H9 (cell line): ENCODE measurements around the gene TMEM135. TPM values are rescaled to one million over a fixed set of nuclear protein-coding genes. Genes with fewer than 3 reads are reported as not detected.

Experiments used
- DNase-seq: peaks from one replicate; pipeline ENCODE4 v3.0.0-alpha.2; 2017
- H2AFZ ChIP-seq: one replicate; pipeline ENCODE4 v1.6.1; 2013; ENCODE audit warnings: mild to moderate bottlenecking, low read length, control low read depth, moderate library complexity
- H2AK5ac ChIP-seq: 2 replicates; pipeline ENCODE4 v1.6.1; 2013; ENCODE audit warnings: low read length, control low read depth, mixed read lengths; ENCODE audit not compliant: insufficient read length
- H2BK120ac ChIP-seq: one replicate; pipeline ENCODE4 v1.6.1; 2013; ENCODE audit warnings: low read depth, mild to moderate bottlenecking, low read length, control low read depth, inconsistent platforms; ENCODE audit not compliant: poor library complexity, severe bottlenecking
- H2BK12ac ChIP-seq: 2 replicates; pipeline ENCODE4 v1.6.1; 2013; ENCODE audit warnings: low read length, control low read depth, mixed read lengths, low read depth; ENCODE audit not compliant: insufficient read length
- H2BK15ac ChIP-seq: 2 replicates; pipeline ENCODE4 v1.6.1; 2013; ENCODE audit warnings: low read depth, low read length, control low read depth
- H2BK20ac ChIP-seq: one replicate; pipeline ENCODE4 v1.6.1; 2013; ENCODE audit warnings: low read depth, mild to moderate bottlenecking, low read length, control low read depth, inconsistent platforms; ENCODE audit not compliant: poor library complexity, severe bottlenecking
- H2BK5ac ChIP-seq: 2 replicates; pipeline ENCODE4 v1.6.1; 2013; ENCODE audit warnings: low read length, control low read depth, mixed read lengths; ENCODE audit not compliant: insufficient read length
- H3K14ac ChIP-seq: 2 replicates; pipeline ENCODE4 v1.6.1; 2013; ENCODE audit warnings: low read length, control low read depth; ENCODE audit not compliant: insufficient read depth
- H3K18ac ChIP-seq: 2 replicates; pipeline ENCODE4 v1.6.1; 2013; ENCODE audit warnings: low read depth, mild to moderate bottlenecking, mixed read lengths, low read length, control low read depth; ENCODE audit not compliant: insufficient read length
- H3K23ac ChIP-seq: 2 replicates; pipeline ENCODE4 v1.6.1; 2013; ENCODE audit warnings: low read length, control low read depth, mixed read lengths, low read depth; ENCODE audit not compliant: insufficient read length
- H3K23me2 ChIP-seq: 2 replicates; pipeline ENCODE4 v1.6.1; 2013; ENCODE audit warnings: low read depth, mild to moderate bottlenecking, mixed read lengths, low read length, control low read depth; ENCODE audit not compliant: insufficient read length, poor library complexity, severe bottlenecking
- H3K27ac ChIP-seq: 2 replicates; pipeline ENCODE4 v1.5.1; 2013; ENCODE audit warnings: low read length, control low read depth, mixed read lengths, low read depth; ENCODE audit not compliant: insufficient read length
- H3K27me3 ChIP-seq: 2 replicates; pipeline ENCODE4 v1.6.1; 2013; ENCODE audit warnings: low read length, control low read depth, inconsistent platforms; ENCODE audit not compliant: insufficient read depth
- H3K4ac ChIP-seq: 2 replicates; pipeline ENCODE4 v1.6.1; 2013; ENCODE audit warnings: low read depth, mild to moderate bottlenecking, control low read depth, inconsistent platforms, low read length, moderate library complexity
- H3K4me1 ChIP-seq: 2 replicates; pipeline ENCODE4 v1.6.1; 2013; ENCODE audit warnings: low read length, control low read depth, inconsistent platforms; ENCODE audit not compliant: insufficient read depth
- H3K4me2 ChIP-seq: 2 replicates; pipeline ENCODE4 v1.6.1; 2013; ENCODE audit warnings: low read length, control low read depth, mixed read lengths; ENCODE audit not compliant: insufficient read length, insufficient read depth
- H3K56ac ChIP-seq: 2 replicates; pipeline ENCODE4 v1.6.1; 2013; ENCODE audit warnings: low read depth, mild to moderate bottlenecking, mixed read lengths, low read length, control low read depth; ENCODE audit not compliant: insufficient read length
- H3K79me1 ChIP-seq: 2 replicates; pipeline ENCODE4 v1.6.1; 2013; ENCODE audit warnings: low read depth, mild to moderate bottlenecking, moderate library complexity, low read length, control low read depth, inconsistent platforms; ENCODE audit not compliant: insufficient read depth, poor library complexity, severe bottlenecking
- H3K79me2 ChIP-seq: 2 replicates; pipeline ENCODE4 v1.6.1; 2013; ENCODE audit warnings: low read length, control low read depth, inconsistent platforms; ENCODE audit not compliant: insufficient read depth
- H3K9ac ChIP-seq: 2 replicates; pipeline ENCODE4 v1.6.1; 2013; ENCODE audit warnings: low read length, control low read depth, mixed read lengths; ENCODE audit not compliant: insufficient read length; ENCODE audit errors: extremely low read depth
- H3K9me3 ChIP-seq: one replicate; pipeline ENCODE4 v1.6.1; 2013; ENCODE audit warnings: low read depth, low read length, inconsistent platforms; ENCODE audit not compliant: control insufficient read depth
- H3T11ph ChIP-seq: one replicate; pipeline ENCODE4 v1.6.1; 2013; ENCODE audit warnings: mild to moderate bottlenecking, low read length, control low read depth, inconsistent platforms
- H4K20me1 ChIP-seq: one replicate; pipeline ENCODE4 v1.6.1; 2013; ENCODE audit not compliant: control insufficient read depth, insufficient read length, insufficient read depth
- H4K5ac ChIP-seq: 2 replicates; pipeline ENCODE4 v1.6.1; 2013; ENCODE audit warnings: low read depth, mild to moderate bottlenecking, mixed read lengths, low read length, control low read depth; ENCODE audit not compliant: insufficient read length
- H4K8ac ChIP-seq: replicated peaks from 2 replicates; pipeline ENCODE4 v1.6.1; 2013; ENCODE audit warnings: low read length, control low read depth, mixed read lengths, low read depth; ENCODE audit not compliant: insufficient read length
- H4K91ac ChIP-seq: 2 replicates; pipeline ENCODE4 v1.6.1; 2013; ENCODE audit warnings: low read depth, mild to moderate bottlenecking, moderate library complexity, mixed read lengths, low read length, control low read depth; ENCODE audit not compliant: insufficient read length
- H3K27ac Mint-ChIP-seq, 3 experiments: 2 replicates in 2 of 3; 3 replicates in 1 of 3; pipeline ENCODE4 v1.8.0; 2020 to 2021; ENCODE audit warnings: mixed read lengths in 3 of 3, mild to moderate bottlenecking in 1 of 3, moderate library complexity in 1 of 3
- H3K27me3 Mint-ChIP-seq: 2 replicates; pipeline ENCODE4 v1.8.0; 2021; ENCODE audit warnings: low read depth, mild to moderate bottlenecking, moderate library complexity, mixed read lengths
- H3K36me3 Mint-ChIP-seq, 3 experiments: 2 replicates in 2 of 3; 3 replicates in 1 of 3; pipeline ENCODE4 v1.8.0; 2020 to 2021; ENCODE audit warnings: low read depth in 3 of 3, mixed read lengths in 3 of 3; ENCODE audit not compliant: insufficient read depth in 1 of 3
- H3K4me1 Mint-ChIP-seq, 2 experiments: 2 replicates each; pipeline ENCODE4 v1.8.0; 2020; ENCODE audit warnings: mixed read lengths in 2 of 2
- H3K4me3 Mint-ChIP-seq, 2 experiments: 2 replicates in 1 of 2; 3 replicates in 1 of 2; pipeline ENCODE4 v1.8.0; 2020 to 2021; ENCODE audit warnings: mild to moderate bottlenecking in 2 of 2, mixed read lengths in 2 of 2, moderate library complexity in 1 of 2
- H3K9me3 Mint-ChIP-seq, 2 experiments: 2 replicates in 1 of 2; 3 replicates in 1 of 2; pipeline ENCODE4 v1.8.0; 2020; ENCODE audit warnings: mild to moderate bottlenecking in 2 of 2, mixed read lengths in 2 of 2, moderate library complexity in 1 of 2
- CTCF ChIP-seq: fragments of 200-600 bp; sonication (generic); conservative IDR thresholded peaks from 3 replicates; pipeline ENCODE4 v1.8.0; 2021; ENCODE audit warnings: antibody characterized with exemption, mild to moderate bottlenecking
- WGBS: extraction: QIAGEN DNeasy Blood & Tissue Kit; methylation state at CpG from one replicate; pipeline ENCODE4 v1.1.7; 2013; ENCODE audit warnings: missing lambda C conversion rate, low lambda C conversion rate, mixed read lengths; ENCODE audit not compliant: insufficient read length; ENCODE audit errors: extremely low coverage; 5-methylcytosine and 5-hydroxymethylcytosine counted together
- total RNA-seq: library from RNA; stranded (reverse); gene quantifications from 2 replicates; pipeline ENCODE4 v1.2.1, GENCODE V29; 2021

Gene TMEM135
- total RNA-seq, 1 experiment from 2014 or later = 25.2 TPM

- Mint-ChIP-seq H3K27me3 (no peaks in the 10 kb centered on the region), H3K9me3 (no peaks in the 10 kb centered on the region), H3K27ac (no peak overlapping the region), H3K36me3 (no peaks in the 10 kb centered on the region), H3K4me3 (no peak overlapping the region), H3K4me1 (no peaks in the 10 kb centered on the region)
- Histone ChIP-seq H3K14ac (no peak overlapping the region), H3K27ac (no peak overlapping the region), H3K4ac (no peak overlapping the region), H3K18ac (no peak overlapping the region), H2BK15ac (no peak overlapping the region), H2BK20ac (no peak overlapping the region), H4K8ac (no peak overlapping the region), H3K4me2 (no peak overlapping the region), H3K23ac (no peak overlapping the region), H3K79me2 (no peaks in the 10 kb centered on the region), H3K56ac (no peak overlapping the region), H4K91ac (no peak overlapping the region), H2BK5ac (no peak overlapping the region), H4K5ac (no peak overlapping the region), H2AK5ac (no peak overlapping the region), H4K20me1 (no peaks in the 10 kb centered on the region), H3K9ac (no peak overlapping the region), H2AFZ (no peak overlapping the region), H3K23me2 (no peaks in the 10 kb centered on the region), H2BK12ac (no peak overlapping the region), H3T11ph (no peak overlapping the region), H3K79me1 (no peaks in the 10 kb centered on the region), H3K27me3 (no peaks in the 10 kb centered on the region), H2BK120ac (no peak overlapping the region), H3K9me3 (no peaks in the 10 kb centered on the region), H3K4me1 (no peaks in the 10 kb centered on the region)
- no peak for DNase-seq
- no peak for TF ChIP-seq CTCF
- 100% methylated on average over 1 of the region's 1 CpG for WGBS
These were observed 152.3 kb downstream of the TMEM135 start for GRCh38 chr11:87190071-87190470.
